C4-2B (cell line): ENCODE data around the gene NPLOC4.

Source experiments
- H3K27ac ChIP-seq: fragments of 450-650 bp; 2 replicates; pipeline ENCODE4 v1.5.1; 2017
- ZFX ChIP-seq: fragments of 450-650 bp; IDR thresholded peaks from 2 replicates; pipeline ENCODE4 v1.6.1; 2017
- TF ChIP-seq, protein P1 (sequence below): fragments of 450-650 bp; conservative IDR thresholded peaks from 2 replicates; pipeline ENCODE4 v1.5.1; 2017; ENCODE audit warnings: mild to moderate bottlenecking

NPLOC4 gene

DNA sequence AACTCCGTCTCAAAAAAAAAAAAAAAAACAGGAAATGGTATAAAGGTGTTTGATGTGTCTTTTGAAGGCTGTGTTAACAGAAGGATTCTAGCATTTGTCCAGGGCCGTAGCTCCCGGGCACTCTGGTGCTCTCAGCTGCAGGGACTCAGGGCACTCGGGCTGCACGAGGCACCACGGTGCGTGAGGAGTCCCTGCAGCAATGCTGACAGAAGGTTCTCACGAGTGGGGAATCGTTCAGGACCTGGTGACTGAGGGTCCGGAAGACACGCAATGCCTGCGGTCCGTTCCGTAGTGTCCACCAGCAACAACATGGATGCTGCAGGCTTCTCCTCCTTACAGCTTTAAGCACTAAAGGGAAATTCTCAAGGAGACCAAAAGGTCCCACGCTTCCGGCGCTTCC lies 72.1 kb downstream of the NPLOC4 start:
- H3K27ac ChIP-seq: no peak overlapping the region
- no peak for TF ChIP-seq ZFX
- TF ChIP-seq, protein P1, sequence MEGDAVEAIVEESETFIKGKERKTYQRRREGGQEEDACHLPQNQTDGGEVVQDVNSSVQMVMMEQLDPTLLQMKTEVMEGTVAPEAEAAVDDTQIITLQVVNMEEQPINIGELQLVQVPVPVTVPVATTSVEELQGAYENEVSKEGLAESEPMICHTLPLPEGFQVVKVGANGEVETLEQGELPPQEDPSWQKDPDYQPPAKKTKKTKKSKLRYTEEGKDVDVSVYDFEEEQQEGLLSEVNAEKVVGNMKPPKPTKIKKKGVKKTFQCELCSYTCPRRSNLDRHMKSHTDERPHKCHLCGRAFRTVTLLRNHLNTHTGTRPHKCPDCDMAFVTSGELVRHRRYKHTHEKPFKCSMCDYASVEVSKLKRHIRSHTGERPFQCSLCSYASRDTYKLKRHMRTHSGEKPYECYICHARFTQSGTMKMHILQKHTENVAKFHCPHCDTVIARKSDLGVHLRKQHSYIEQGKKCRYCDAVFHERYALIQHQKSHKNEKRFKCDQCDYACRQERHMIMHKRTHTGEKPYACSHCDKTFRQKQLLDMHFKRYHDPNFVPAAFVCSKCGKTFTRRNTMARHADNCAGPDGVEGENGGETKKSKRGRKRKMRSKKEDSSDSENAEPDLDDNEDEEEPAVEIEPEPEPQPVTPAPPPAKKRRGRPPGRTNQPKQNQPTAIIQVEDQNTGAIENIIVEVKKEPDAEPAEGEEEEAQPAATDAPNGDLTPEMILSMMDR: no peak

DNA sequence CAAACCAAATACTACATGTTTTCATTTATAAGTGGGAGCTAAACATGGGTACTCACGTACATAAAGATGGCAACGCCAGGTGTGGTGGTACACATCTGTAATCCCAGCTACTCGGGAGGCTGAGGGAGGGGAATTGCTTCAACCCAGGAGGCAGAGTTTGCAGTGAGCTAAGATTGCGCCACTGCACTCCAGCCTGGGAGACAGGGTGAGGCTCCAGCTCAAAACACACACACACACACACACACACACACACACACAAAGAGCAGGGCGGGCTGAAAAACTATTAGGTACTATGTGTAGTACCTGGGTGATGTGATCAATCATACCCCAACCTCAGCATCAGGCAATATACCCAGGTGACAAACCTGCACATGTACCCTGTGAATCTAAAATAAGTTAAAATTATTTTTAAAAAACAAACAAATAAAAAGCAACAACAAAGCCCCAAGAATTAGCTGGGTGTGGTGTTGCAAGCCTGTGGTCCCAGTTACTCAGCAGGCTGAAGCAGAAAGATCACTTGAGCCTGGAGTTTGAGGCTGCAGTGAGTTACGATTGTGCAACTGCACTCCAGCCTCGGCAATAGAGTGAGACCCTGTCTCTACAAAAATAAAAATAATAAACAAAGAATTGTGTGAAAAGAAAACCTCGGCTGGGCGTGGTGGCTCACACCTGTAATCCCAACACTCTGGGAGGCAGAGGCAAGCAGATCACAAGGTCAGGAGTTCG lies 72.9 kb downstream of the NPLOC4 start:
- TF ChIP-seq, protein P1: no peak
- TF ChIP-seq ZFX: no peak
- no peak overlapping the region for H3K27ac ChIP-seq

DNA sequence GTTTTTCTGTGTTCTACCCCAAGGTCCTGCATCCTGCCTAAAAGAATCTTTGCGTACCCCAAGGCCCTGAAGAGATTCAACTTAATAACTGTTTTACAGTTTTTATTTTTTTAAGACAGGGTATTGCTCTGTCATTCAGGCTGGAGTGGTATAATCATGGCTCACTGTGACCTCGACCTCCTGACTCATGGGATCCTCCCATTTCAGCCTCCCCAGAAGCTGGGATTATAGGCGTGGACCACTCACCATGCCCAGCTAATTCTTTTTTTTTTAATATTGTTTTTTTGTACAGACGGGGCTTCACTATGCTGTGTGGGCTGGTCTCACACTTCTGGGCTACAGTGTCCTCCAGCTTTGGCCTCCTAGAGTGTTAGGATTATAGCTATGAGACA lies 75.4 kb downstream of the NPLOC4 start:
- TF ChIP-seq ZFX: no peak
- TF ChIP-seq, protein P1: no peak
- H3K27ac ChIP-seq: no peak overlapping the region

DNA sequence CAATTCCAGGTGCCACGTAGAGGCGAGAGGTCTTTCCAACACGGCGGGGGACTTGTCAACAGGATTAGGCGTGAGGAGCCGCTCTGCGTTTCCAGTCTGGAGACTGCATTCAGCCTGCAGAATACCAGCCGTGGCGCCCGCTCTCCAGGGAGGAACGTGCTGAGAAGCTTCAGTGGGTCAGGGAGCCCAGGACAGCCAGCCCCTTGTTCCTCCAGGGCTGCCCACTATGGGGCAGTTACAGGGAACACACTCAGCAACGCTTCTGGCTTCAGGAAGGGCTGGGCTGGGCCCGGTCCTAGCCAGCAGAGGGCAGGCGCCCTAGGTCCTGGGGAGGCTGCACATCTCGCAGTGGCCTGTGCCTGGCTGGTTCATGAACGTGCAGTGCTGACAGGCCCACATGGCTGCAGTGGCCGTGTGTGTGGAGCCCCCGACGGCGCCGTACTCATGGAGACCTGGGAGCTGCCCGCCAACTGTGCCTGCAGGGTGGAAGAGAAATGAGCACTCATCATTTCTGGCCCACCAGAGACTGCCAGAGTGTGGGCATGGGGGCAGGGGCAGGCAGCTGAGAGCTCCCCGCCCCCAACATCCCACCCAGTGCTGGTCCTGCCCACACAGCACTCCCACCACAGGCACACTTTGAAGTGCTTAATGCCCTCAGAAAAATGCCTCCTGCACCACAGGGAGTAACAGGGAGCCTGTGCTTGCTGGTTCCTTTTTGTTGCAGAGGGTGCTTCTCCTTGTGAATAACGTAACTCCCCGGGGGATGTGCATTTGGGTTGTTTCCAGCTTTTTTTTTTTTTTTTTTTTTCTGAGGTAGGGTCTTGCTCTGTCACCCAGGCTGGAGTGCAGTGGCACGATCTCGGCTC lies 77.7 kb downstream of the NPLOC4 start:
- TF ChIP-seq, protein P1: no peak
- no peak for TF ChIP-seq ZFX
- H3K27ac ChIP-seq: no peak overlapping the region

DNA sequence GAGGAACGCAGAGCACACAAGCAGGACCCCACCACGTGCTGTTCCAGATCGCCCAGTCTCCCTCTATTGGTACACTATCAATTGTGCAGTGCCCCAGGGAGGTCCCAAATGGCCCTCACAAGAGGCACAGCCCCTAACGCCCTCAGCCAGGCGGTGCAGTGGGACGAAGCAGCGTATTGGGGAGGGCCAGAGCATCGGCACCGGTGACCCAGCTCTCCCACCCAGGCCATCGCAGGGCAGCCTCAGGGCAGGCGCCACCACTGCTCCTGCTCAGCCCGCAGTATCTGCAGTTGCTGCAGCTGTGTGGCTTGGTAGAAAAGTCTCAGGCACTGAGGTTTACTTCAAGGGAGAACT lies 78.8 kb downstream of the NPLOC4 start:
- no peak overlapping the region for H3K27ac ChIP-seq
- no peak for TF ChIP-seq ZFX
- TF ChIP-seq, protein P1: no peak

DNA sequence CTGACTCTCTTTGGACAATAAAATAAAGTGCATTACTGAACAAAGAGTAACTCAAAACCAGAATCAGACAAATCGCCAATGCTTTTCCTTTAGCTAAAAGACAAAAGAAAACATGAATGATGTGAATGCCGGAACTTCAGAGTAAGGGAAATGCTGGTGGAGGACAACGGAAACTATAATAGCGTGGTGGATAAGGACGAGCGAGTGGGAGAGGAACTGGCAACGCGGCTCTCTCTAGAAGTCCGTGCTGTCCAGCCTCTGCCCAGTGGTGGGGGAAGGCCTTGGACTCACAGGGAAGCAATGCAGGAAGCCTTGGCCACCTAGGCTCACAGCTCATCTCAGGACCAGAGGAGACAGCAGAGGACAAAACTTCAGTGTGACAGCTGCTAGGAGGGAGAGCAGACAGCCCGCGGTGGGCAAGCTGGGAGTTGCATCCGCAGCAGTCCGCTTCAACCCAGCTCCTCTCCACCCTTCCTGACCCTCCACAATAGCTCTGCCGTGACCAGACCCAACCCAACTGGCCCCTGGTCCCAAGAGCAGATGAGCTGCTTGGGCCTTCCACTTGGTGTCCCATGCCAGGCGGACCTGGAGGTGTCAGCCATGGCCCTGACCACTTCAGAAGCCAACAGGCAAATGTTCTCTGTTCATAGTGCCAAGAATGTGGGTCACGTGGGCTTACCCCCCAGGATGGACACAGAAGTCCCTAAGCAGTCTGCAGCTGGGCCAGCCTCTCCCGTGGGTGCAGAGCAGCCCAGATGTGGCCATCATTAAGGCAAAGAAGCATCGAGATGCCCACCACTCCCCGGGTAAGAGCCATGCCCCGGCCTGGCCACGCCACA lies 79.4 kb downstream of the NPLOC4 start:
- TF ChIP-seq, protein P1: no peak
- TF ChIP-seq ZFX: no peak
- no peak overlapping the region for H3K27ac ChIP-seq

DNA sequence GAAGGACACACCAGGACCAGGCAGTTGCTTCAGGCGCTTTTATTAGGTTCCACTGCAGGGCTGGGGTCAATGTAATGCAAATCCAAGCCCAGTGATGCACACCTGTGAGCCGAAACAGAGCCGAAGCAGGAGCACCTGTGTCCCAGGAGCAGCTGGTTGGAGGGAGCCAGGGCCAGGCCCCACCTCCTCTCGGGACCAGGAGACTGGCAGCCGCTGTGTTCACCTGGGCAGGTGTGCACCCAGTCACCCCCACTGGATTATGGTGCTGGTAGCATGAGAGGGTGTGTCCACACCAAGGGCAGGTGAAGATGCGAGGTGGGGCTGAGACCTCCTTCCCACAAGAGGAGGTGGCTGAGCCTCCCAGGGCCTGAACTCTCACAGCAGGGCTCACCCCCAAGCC lies 80.0 kb downstream of the NPLOC4 start:
- no peak for TF ChIP-seq ZFX
- TF ChIP-seq, protein P1: no peak
- no peak overlapping the region for H3K27ac ChIP-seq
